Activated CD8-positive, alpha-beta memory T cell treated with anti-CD3 and anti-CD28 coated beads for 4 hours (primary cell): ENCODE data around the gene ARSJ.
"Not testable (repeated sequence)": the region's sequence is repeated elsewhere in the genome, so short reads cannot be mapped to it uniquely, and the experiment has no call there.

Experiments
- DNase-seq, 2 donors: peaks; one replicate each; pipeline ENCODE4 v3.0.0-alpha.2; 2020; ENCODE audit warnings: low read depth in 2 of 2

Gene ARSJ

DNA sequence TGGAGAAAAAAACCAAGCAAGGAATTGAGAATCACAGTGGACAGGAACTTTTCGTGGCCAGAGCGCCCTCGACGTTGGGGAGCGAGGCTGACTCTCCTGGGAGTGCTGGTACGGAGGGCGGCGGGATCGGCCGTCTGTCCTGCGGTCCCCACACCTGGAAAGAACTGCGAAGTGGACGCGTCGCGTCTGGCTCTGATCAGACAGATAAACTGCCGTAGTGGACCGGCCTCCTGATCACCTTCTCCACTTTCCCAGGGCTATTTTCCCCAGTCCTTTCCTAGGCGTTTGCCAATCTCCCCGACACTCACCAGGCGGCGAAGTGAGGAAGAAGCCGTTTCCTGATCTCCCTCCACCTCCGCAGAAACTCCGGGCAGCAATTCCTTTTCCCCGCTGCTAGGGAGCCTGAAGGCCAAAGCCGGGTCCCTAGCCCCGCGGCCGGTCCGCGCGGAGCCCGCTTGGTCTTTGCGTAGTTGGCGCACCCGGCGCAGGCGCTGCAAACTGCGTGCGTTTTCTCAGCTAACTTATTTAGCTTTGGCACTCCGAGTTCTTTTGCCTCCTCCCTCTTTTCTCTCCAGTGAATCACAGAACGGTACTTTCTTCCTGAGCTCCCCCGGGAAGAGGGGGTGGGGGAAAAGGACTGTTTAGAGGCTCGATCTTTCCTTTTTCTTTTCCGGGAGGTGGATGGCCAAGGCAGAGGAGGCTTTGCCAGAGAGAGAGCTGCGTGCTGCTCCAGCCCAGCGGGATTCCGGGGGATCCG, at the start of gene ARSJ:
Gene ARSJ, minus strand, starts transcription at position 500 of the 757 bp plus-strand sequence. CDS start 813 bp downstream, outside the sequence.
- DNase-seq = no peak

- DNase-seq = no peak
Measured at GRCh38 chr4:114028071-114028470, 48.6 kb upstream of the ARSJ start.

GRCh38 chr4:114027596-114027995, 48.1 kb upstream of the ARSJ start:
- DNase-seq = no peak

GRCh38 chr4:114026447-114026846, 47.0 kb upstream of the ARSJ start:
- DNase-seq = no peak

DNA sequence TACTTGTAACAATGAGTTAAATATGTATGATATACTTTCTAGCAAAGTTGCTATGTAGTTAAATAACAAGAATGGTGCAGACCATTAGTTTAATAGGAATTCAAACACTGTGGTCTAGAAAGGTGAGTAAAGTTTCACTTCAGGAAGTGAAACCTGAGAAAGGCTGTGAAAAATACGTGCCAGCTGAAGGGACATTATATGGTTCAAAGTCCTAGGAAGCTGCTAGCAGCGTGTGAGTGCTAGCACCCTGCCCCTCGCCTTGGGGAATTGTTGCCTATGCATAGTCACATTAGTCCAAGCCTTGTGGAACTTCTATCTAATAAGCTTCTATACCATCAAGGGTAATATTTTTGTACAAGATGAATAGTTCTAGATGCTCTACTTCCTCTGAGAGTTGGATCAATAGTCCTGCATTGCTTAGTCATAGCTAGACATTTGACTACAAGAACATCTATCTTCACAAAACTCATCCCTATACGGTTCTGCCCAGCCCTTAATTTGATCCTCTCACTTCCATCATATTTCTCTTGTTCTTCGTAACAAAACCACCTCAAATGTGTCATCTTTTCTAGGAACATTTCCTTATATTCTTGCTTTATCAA, 45.8 kb upstream of the ARSJ start:
- no peak for DNase-seq

- DNase-seq = no peak
Measured at GRCh38 chr4:114021451-114021850, 42.0 kb upstream of the ARSJ start.

GRCh38 chr4:114019969-114020358, 40.5 kb upstream of the ARSJ start:
- DNase-seq = no peak

- DNase-seq = no peak
Measured at GRCh38 chr4:114019276-114019968, 40.0 kb upstream of the ARSJ start.

- no peak for DNase-seq
Measured at GRCh38 chr4:114017120-114017917, 37.9 kb upstream of the ARSJ start.

DNA sequence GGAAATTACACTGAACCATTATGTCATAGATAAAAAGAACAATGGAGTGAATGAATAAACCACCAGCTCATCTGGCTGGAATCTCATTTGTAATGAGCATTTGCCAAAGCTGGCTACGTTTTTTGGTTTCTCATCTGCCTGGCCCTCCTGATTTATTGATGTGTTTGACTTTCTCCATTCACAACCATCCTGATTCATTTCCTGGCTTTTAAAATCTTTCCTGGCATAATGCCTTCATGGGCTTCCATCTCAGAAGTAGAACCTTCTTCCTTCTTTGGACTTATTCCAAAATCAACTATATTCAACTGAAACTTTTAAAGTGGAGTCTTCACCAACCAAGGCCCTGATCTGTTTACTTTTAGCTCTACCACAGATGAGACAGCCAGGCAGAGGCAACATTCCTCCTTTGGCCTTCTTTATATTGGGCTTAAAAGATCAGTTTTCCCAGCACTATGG, 36.0 kb upstream of the ARSJ start:
- no peak for DNase-seq

- DNase-seq = not testable (repeated sequence)
Measured at GRCh38 chr4:114013201-114013600, 33.8 kb upstream of the ARSJ start.

GRCh38 chr4:114012749-114013148, 33.3 kb upstream of the ARSJ start:
- DNase-seq = no peak

GRCh38 chr4:114005569-114006442, 26.4 kb upstream of the ARSJ start:
- DNase-seq = no peak

- peak in 1 of 2 donors; percentile 4 for DNase-seq
Measured at GRCh38 chr4:114004483-114005226, 25.2 kb upstream of the ARSJ start.

DNA sequence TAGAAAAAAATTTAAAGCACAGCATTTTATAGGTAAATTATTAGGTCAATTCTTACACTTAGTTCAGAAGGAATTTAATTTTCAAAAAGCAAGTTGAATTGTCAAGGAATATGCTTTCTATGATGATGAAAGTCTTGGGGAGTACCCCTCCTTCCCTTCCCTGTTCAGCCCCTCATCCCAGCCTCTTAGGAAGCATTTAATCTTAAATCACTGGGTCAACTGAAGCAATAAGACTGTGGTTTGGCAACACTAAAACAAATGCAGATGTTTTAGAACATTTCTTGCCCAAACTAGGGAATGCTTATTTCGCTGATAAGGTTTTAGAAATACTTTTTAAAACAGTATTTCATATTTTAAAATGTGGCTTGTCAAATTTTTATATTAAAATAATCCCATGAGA, 19.1 kb upstream of the ARSJ start:
- no peak for DNase-seq

- DNase-seq = no peak
Measured at GRCh38 chr4:113998079-113998478, 18.6 kb upstream of the ARSJ start.

DNA sequence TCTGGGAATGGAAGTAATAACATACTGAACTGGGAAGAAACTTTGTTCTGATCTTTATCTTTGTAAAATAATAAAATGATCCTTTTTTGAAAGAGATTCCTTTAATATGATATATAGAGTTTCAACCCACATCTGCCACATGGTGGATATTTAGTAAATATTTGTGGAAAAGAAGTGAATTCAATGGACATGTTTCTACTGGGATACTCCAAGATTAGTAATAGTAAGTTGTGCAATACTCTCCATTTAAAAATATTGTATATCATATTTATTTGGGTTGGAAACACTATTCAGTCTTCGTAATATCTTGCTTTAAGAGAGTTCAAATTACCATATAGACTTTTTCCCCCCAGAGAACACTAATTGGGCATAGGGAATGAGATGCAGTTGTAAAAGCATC, 17.8 kb upstream of the ARSJ start:
- DNase-seq = no peak

- no peak for DNase-seq
Measured at GRCh38 chr4:113996599-113997177, 17.2 kb upstream of the ARSJ start.

GRCh38 chr4:113993887-113994286, 14.4 kb upstream of the ARSJ start:
- DNase-seq = no peak

- no peak for DNase-seq
Measured at GRCh38 chr4:113990886-113991285, 11.4 kb upstream of the ARSJ start.
